ENCODE results near the gene CRHR1. TPM values are rescaled to one million over a fixed set of nuclear protein-coding genes. Genes with fewer than 3 reads are reported as not detected.
"Not testable (repeated sequence)": the region's sequence is repeated elsewhere in the genome, so short reads cannot be mapped to it uniquely, and the experiment has no call there.

CRHR1 gene
- total RNA-seq, 4 donors from 2014 or later: 1.5 to 24.7 (median 7.4) TPM

DNA sequence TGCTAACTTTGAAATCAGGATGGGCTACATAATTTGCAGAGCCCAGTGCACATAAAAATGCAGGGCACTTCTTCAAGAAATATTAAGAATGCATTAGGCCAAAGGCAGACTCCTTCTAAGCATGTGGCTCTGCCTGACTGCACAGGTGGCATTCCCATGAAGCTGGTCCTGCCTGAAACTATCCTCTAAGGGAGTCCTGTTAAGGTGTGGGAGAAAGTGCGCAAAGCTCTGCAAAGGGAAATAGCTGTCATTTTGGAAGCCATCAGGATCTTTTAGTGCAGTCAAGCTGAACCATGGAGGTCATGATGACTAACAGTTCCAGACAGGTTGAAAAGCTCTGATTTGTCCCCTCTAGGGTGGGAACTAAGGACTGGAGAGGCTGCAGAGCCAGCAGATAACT, 41.9 kb upstream of the CRHR1 start:
- no peaks in the 10 kb centered on the region for H3K27me3 ChIP-seq
- intact Hi-C loops (cut with DNase I; ENCODE audit: low total_unique reads): no loop called here
- H3K4me3 ChIP-seq: no peak overlapping the region
- DNase-seq: no peak
- H3K9me3 ChIP-seq: no peaks in the 10 kb centered on the region
- no peaks in the 10 kb centered on the region for H3K36me3 ChIP-seq
- H3K27ac ChIP-seq: no peak overlapping the region
- H3K4me1 ChIP-seq: no peaks in the 10 kb centered on the region
- TF ChIP-seq, protein P1, sequence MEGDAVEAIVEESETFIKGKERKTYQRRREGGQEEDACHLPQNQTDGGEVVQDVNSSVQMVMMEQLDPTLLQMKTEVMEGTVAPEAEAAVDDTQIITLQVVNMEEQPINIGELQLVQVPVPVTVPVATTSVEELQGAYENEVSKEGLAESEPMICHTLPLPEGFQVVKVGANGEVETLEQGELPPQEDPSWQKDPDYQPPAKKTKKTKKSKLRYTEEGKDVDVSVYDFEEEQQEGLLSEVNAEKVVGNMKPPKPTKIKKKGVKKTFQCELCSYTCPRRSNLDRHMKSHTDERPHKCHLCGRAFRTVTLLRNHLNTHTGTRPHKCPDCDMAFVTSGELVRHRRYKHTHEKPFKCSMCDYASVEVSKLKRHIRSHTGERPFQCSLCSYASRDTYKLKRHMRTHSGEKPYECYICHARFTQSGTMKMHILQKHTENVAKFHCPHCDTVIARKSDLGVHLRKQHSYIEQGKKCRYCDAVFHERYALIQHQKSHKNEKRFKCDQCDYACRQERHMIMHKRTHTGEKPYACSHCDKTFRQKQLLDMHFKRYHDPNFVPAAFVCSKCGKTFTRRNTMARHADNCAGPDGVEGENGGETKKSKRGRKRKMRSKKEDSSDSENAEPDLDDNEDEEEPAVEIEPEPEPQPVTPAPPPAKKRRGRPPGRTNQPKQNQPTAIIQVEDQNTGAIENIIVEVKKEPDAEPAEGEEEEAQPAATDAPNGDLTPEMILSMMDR (IDR thresholded peaks at IDR 0.05): no peak
- TF ChIP-seq POLR2A (IDR thresholded peaks at IDR 0.05): no peak

DNA sequence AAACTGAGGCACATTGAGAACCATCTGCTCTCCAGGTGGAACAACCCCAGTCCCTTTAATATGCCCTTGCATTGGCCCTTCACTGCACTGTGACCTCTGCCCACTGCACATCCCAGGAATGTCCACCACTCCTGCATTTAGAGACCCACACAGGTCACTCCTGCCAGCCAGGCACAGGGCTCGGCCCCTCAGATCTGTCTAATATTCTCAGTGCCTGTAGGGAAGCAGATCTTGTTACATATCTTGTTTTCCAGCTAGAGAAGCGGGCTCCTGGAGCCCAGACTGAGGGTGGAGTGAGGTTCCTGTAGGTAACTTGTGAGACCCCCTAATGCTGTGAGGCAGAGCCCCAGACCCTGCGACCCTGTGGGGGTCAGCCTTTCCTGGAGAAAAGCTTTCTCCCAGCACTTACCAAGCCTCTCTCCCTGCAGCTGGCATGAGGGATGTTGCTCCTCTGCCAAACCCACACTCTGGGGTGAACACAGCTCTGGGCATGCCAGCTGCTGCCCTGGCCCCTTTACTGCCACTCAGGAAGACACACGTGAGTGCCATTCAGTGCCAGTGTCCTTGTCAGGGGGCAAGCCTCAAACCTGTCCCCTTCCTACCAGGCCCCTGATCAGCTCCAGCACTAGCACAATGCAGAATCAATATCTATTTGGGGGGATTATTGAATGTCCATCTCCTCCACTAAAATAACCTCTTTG, 40.3 kb upstream of the CRHR1 start:
- Histone ChIP-seq H3K27me3 (no peaks in the 10 kb centered on the region), H3K4me1 (no peaks in the 10 kb centered on the region), H3K36me3 (no peaks in the 10 kb centered on the region), H3K4me3 (no peak overlapping the region), H3K27ac (no peak overlapping the region), H3K9me3 (no peaks in the 10 kb centered on the region)
- DNase-seq: no peak
- TF ChIP-seq POLR2A (IDR thresholded peaks at IDR 0.05): no peak
- TF ChIP-seq, protein P1 (IDR thresholded peaks at IDR 0.05): no peak
- intact Hi-C loops (cut with DNase I; ENCODE audit: low total_unique reads): no loop called here

DNA sequence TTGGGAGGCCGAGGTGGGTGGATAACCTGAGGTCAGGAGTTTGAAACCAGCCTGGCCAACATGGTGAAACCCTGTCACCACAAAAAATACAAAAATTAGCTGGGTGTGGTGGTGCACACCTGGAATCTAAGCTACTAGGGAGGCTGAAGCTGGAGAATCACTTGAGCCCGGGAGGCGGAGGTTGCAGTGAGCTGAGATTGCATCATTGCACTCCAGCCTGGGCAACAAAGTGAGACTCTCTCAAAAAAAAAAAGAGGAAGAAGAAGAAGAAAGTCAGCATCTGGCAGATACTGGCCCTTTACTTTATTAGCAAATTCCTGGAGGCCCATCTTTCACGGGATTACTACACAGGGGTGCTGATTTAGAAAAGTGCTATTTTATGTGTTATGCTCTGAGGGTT, 39.3 kb upstream of the CRHR1 start:
- H3K27ac ChIP-seq; H3K36me3 ChIP-seq; H3K9me3 ChIP-seq; H3K4me3 ChIP-seq; H3K27me3 ChIP-seq; DNase-seq; intact Hi-C loops (cut with DNase I; ENCODE audit: low total_unique reads); H3K4me1 ChIP-seq: not testable (repeated sequence)

DNA sequence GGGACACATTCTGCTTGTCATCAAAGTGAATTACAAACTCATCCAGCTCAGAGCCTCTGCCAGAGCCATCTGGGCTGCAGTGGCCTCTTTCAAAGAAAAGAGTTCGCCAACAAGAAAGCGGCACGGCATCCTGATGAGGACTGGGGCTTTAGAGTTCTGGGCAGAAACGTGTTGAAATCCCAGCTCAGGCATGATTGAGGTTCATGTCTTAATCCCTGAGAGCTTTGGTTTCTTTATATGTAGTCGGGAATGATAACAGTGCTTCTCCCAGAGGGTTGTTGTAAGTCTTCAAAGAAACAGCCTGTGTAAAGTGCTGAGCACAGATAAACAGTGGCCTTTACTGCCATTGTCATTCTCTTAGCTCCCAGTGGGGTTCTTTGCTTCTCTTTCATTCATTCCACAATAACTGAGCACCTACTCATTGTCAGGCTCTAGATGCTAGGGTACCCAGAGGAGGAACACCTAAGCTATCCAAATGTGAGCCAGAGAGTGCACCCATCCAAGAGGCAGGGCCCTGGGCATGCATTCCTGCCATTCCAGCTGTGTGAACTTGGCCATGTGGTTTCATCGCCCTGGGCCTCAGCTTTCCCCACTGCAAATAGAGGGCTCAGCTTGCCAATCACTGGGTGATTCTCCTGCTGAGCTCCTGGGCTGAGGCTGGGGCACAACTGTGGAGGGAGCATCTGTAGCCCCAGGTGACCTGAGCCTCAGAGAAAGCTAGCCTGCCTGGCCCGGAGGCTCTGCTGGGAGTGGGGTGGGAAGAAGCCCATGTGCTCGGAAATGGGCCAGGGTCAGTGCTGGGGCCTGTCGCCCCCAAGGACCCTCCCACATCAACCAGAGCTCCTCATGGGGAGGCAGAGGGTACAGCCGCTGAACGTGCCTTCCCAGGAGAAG, 38.3 kb upstream of the CRHR1 start:
- intact Hi-C loops (cut with DNase I; ENCODE audit: low total_unique reads): no loop called here
- H3K4me1 ChIP-seq: no peaks in the 10 kb centered on the region
- no peak overlapping the region for H3K4me3 ChIP-seq
- TF ChIP-seq, protein P1 (IDR thresholded peaks at IDR 0.05): no peak
- TF ChIP-seq POLR2A (IDR thresholded peaks at IDR 0.05): no peak
- no peaks in the 10 kb centered on the region for H3K27me3 ChIP-seq
- no peaks in the 10 kb centered on the region for H3K9me3 ChIP-seq
- DNase-seq: no peak
- no peak overlapping the region for H3K27ac ChIP-seq
- no peaks in the 10 kb centered on the region for H3K36me3 ChIP-seq

DNA sequence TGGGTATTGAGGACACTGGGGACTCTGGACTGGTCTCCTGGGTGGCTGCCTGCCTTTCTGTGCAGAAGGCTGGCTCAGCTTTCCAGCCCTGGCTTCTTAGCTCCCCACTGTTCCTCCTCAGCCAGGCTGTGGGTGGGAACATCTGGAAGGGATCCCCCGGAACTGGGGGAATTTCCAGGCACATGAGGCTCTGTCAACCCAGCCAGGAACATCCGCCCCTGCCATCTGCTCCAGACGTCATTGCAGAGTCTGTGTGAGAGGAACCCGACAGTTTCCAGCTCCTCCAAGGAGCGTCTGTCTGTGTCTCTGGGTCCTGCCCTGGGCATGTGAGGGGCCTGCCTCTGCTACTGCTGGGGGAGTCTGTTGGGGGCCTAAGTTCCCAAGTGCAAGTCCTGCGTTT, 36.2 kb upstream of the CRHR1 start:
- no peaks in the 10 kb centered on the region for H3K9me3 ChIP-seq
- intact Hi-C loops (cut with DNase I; ENCODE audit: low total_unique reads): no loop called here
- H3K27ac ChIP-seq: no peak overlapping the region
- no peak for DNase-seq
- H3K36me3 ChIP-seq: no peaks in the 10 kb centered on the region
- H3K27me3 ChIP-seq: no peaks in the 10 kb centered on the region
- no peaks in the 10 kb centered on the region for H3K4me1 ChIP-seq
- TF ChIP-seq POLR2A (IDR thresholded peaks at IDR 0.05): no peak
- TF ChIP-seq, protein P1 (IDR thresholded peaks at IDR 0.05): no peak
- H3K4me3 ChIP-seq: no peak overlapping the region

Data from uterus (tissue), 4 donors.